SK-N-MC (cell line): ENCODE results near the gene LNX1.

Experiments used
- EZH2 ChIP-seq: fragments of 200-600 bp; sonication (generic); IDR thresholded peaks from one replicate; pipeline ENCODE4 v1.6.1; 2017; ENCODE audit warnings: antibody characterized with exemption
- FOXP2 ChIP-seq: optimal IDR thresholded peaks from 2 replicates; pipeline ENCODE3; 2011; ENCODE audit warnings: mild to moderate bottlenecking, moderate library complexity; ENCODE audit not compliant: insufficient read depth; ENCODE audit errors: extremely low read length, control extremely low read depth
- POLR2AphosphoS5 ChIP-seq: IDR thresholded peaks from 2 replicates; pipeline ENCODE4 v1.6.1; 2012; ENCODE audit warnings: mild to moderate bottlenecking, low read depth, low read length, borderline replicate concordance

DNA sequence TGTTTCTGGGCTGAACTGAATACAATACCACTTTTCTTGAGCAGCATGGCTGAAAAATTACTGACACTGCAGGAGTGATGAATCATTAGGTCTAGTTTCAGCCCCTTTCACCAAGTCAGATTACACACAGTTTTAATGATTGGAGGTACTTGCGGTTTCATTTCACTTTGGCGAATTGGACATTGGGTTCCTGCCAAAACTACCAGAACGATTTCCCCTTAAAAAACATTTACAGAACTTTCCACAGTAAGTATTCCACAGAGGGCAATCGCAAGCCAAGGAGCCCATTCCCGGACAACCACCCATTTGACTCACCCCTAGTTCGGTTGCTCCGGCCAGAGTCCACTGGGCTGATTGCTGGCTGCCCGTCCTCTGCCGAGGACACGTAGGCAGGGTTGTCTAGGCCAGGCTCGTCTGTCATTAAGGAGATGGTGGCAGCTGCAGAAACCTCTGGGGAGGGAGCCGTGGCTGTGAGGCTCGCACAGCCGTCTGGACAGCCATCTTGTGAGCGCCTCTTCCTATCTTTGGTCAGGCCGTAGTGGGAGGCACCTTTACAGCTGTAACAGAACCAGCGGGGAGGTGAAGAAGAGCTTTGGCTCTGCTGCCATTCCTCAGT lies 83.5 kb downstream of the LNX1 start:
- TF ChIP-seq EZH2 (no peak), POLR2AphosphoS5 (no peak), FOXP2 (no peak)
